ENCODE data around the gene EVC2. TPM values are rescaled to one million over a fixed set of nuclear protein-coding genes. Genes with fewer than 3 reads are reported as not detected.

EVC2 gene
- total and polyA plus RNA-seq, 4 experiments from 2014 or later = 0.31 to 3.3 (median 2.0) TPM

DNA sequence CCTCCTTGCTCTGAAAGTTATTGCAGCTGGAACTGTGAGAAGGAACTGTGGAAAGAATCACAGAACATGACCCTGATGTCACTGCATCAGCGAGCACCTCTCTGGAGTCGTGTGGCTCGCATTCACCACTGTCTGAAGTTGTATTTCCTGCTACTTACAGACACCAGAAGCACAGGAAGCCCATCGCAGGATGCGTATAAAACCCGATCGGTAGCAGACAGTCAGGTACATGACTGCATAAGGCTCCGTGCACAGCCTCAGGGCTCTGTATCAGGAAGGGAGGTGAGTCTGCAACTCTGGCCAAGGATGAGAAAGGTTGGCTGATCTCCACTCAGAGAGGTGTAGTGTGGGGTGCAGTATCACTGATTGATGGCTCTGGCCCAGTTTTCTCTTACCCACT lies 134.4 kb downstream of the EVC2 start:
- H3K9me3 Mint-ChIP-seq = peaks cover 0 to 4% (median 1%) of the 10 kb centered on the region in 8 donors
- DNase-seq = no peak
- no peak overlapping the region for H3K27ac Mint-ChIP-seq
- intact Hi-C loops (cut with micrococcal nuclease) = no loop called here
- Histone ChIP-seq H3K27me3 (ENCODE audit: insufficient read depth, low read length) (no peaks in the 10 kb centered on the region), H3K27ac (ENCODE audit: low read depth, low read length) (no peak overlapping the region), H3K9me3 (ENCODE audit: control insufficient read depth in 1 of 2, low read length in 2 of 2) (no peaks in the 10 kb centered on the region), H3K4me3 (ENCODE audit: low read length in 2 of 2) (no peak overlapping the region), H3K4me1 (ENCODE audit: insufficient read depth, low read length) (no peaks in the 10 kb centered on the region), H3K36me3 (ENCODE audit: insufficient read depth, low read length) (no peaks in the 10 kb centered on the region)
- H3K4me1 Mint-ChIP-seq = no peaks in the 10 kb centered on the region
- CTCF ChIA-PET (ENCODE audit: partially characterized antibody) = no interaction called here
- peaks cover 0 to 6% of the 10 kb centered on the region in 2 donors for H3K36me3 Mint-ChIP-seq
- H3K4me3 Mint-ChIP-seq = no peak overlapping the region
- no peaks in the 10 kb centered on the region for H3K27me3 Mint-ChIP-seq
- POLR2A ChIA-PET (ENCODE audit: partially characterized antibody) = no interaction called here

DNA sequence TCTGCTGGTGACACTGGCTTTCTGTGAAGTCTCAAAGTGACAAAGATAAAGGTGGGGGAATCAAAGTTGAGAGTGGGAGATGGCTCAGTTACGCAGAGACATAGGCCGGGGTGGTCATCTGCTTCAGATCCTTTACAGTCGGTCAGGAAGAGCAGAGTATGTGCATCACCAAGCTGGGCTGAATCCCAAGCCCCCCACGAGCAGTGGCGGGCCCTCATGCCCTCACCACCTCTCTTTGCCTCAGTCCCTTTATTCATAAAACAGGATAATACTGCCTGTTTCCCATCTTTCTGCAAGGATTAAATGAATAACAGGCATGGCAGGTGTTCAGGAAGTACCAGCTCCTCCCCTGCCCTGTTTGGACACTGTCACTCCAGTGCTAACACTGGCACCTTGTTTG lies 135.6 kb downstream of the EVC2 start:
- no peaks in the 10 kb centered on the region for H3K27me3 Mint-ChIP-seq
- H3K27ac Mint-ChIP-seq = no peak overlapping the region
- Histone ChIP-seq H3K27me3 (ENCODE audit: insufficient read depth, low read length) (no peaks in the 10 kb centered on the region), H3K36me3 (ENCODE audit: insufficient read depth, low read length) (no peaks in the 10 kb centered on the region), H3K4me1 (ENCODE audit: insufficient read depth, low read length) (no peaks in the 10 kb centered on the region), H3K27ac (ENCODE audit: low read depth, low read length) (no peak overlapping the region), H3K4me3 (ENCODE audit: low read length in 2 of 2) (no peak overlapping the region), H3K9me3 (ENCODE audit: control insufficient read depth in 1 of 2, low read length in 2 of 2) (no peaks in the 10 kb centered on the region)
- CTCF ChIA-PET (ENCODE audit: partially characterized antibody) = no interaction called here
- peaks cover 0 to 5% of the 10 kb centered on the region in 2 donors for H3K36me3 Mint-ChIP-seq
- no peaks in the 10 kb centered on the region for H3K4me1 Mint-ChIP-seq
- POLR2A ChIA-PET (ENCODE audit: partially characterized antibody) = no interaction called here
- intact Hi-C loops (cut with micrococcal nuclease) = no loop called here
- DNase-seq = no peak
- H3K9me3 Mint-ChIP-seq = peaks cover 0 to 4% (median 1%) of the 10 kb centered on the region in 8 donors
- H3K4me3 Mint-ChIP-seq = no peak overlapping the region

GRCh38 chr4:5572114-5572513 lies 136.2 kb downstream of the EVC2 start:
- H3K4me1 ChIP-seq (ENCODE audit: insufficient read depth, low read length) = no peaks in the 10 kb centered on the region
- peaks cover 0 to 4% (median 1%) of the 10 kb centered on the region in 8 donors for H3K9me3 Mint-ChIP-seq
- no peak overlapping the region for H3K4me3 ChIP-seq (ENCODE audit: low read length in 2 of 2)
- H3K9me3 ChIP-seq (ENCODE audit: control insufficient read depth in 1 of 2, low read length in 2 of 2) = no peaks in the 10 kb centered on the region
- H3K36me3 Mint-ChIP-seq = peaks cover 0 to 5% of the 10 kb centered on the region in 2 donors
- no peak overlapping the region for H3K27ac ChIP-seq (ENCODE audit: low read depth, low read length)
- H3K4me1 Mint-ChIP-seq = no peaks in the 10 kb centered on the region
- no peaks in the 10 kb centered on the region for H3K36me3 ChIP-seq (ENCODE audit: insufficient read depth, low read length)
- POLR2A ChIA-PET (ENCODE audit: partially characterized antibody) = no interaction called here
- CTCF ChIA-PET (ENCODE audit: partially characterized antibody) = no interaction called here
- H3K27ac Mint-ChIP-seq = no peak overlapping the region
- no peaks in the 10 kb centered on the region for H3K27me3 Mint-ChIP-seq
- no peaks in the 10 kb centered on the region for H3K27me3 ChIP-seq (ENCODE audit: insufficient read depth, low read length)
- no peak for DNase-seq
- intact Hi-C loops (cut with micrococcal nuclease) = no loop called here
- no peak overlapping the region for H3K4me3 Mint-ChIP-seq

DNA sequence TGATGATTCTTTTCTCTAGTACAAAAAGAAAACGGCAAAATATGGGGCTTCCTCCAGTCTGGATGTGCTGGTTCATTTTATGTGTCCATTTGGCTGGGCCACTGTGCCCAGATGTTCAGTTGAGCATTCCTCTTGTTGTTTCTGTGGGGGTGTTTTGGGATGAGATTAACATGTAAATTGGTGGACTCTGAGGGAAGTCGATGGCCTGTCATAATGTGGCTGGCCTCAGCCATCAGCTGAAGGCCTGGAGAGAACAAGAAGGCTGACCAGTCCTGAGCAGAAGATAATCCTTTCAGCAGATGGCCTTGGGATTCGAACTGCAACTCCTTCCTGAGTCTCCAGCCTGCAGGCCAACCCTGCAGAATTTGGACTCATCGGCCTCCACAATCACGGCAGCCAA lies 136.7 kb downstream of the EVC2 start:
- POLR2A ChIA-PET (ENCODE audit: partially characterized antibody) = no interaction called here
- Histone ChIP-seq H3K4me3 (ENCODE audit: low read length in 2 of 2) (no peak overlapping the region), H3K4me1 (ENCODE audit: insufficient read depth, low read length) (no peaks in the 10 kb centered on the region), H3K36me3 (ENCODE audit: insufficient read depth, low read length) (no peaks in the 10 kb centered on the region), H3K27ac (ENCODE audit: low read depth, low read length) (no peak overlapping the region), H3K9me3 (ENCODE audit: control insufficient read depth in 1 of 2, low read length in 2 of 2) (no peaks in the 10 kb centered on the region), H3K27me3 (ENCODE audit: insufficient read depth, low read length) (no peaks in the 10 kb centered on the region)
- CTCF ChIA-PET (ENCODE audit: partially characterized antibody) = no interaction called here
- peaks cover 0 to 4% (median 1%) of the 10 kb centered on the region in 8 donors for H3K9me3 Mint-ChIP-seq
- no peak overlapping the region for H3K4me3 Mint-ChIP-seq
- no peak for DNase-seq
- peaks cover 0 to 5% of the 10 kb centered on the region in 2 donors for H3K36me3 Mint-ChIP-seq
- H3K4me1 Mint-ChIP-seq = no peaks in the 10 kb centered on the region
- H3K27me3 Mint-ChIP-seq = no peaks in the 10 kb centered on the region
- no peak overlapping the region for H3K27ac Mint-ChIP-seq
- intact Hi-C loops (cut with micrococcal nuclease) = no loop called here

GRCh38 chr4:5569451-5569850 lies 138.9 kb downstream of the EVC2 start:
- peaks cover 0 to 5% of the 10 kb centered on the region in 2 donors for H3K36me3 Mint-ChIP-seq
- H3K4me3 ChIP-seq (ENCODE audit: low read length in 2 of 2) = no peak overlapping the region
- H3K36me3 ChIP-seq (ENCODE audit: insufficient read depth, low read length) = no peaks in the 10 kb centered on the region
- H3K4me3 Mint-ChIP-seq = no peak overlapping the region
- DNase-seq = no peak
- ChIA-PET POLR2A (ENCODE audit: partially characterized antibody) (no interaction called here), CTCF (ENCODE audit: partially characterized antibody) (no interaction called here)
- intact Hi-C loops (cut with micrococcal nuclease) = no loop called here
- no peaks in the 10 kb centered on the region for H3K27me3 Mint-ChIP-seq
- no peaks in the 10 kb centered on the region for H3K9me3 ChIP-seq (ENCODE audit: control insufficient read depth in 1 of 2, low read length in 2 of 2)
- no peaks in the 10 kb centered on the region for H3K4me1 ChIP-seq (ENCODE audit: insufficient read depth, low read length)
- no peaks in the 10 kb centered on the region for H3K27me3 ChIP-seq (ENCODE audit: insufficient read depth, low read length)
- H3K27ac Mint-ChIP-seq = no peak overlapping the region
- H3K27ac ChIP-seq (ENCODE audit: low read depth, low read length) = no peak overlapping the region
- no peaks in the 10 kb centered on the region for H3K4me1 Mint-ChIP-seq
- peaks cover 0 to 9% (median 0%) of the 10 kb centered on the region in 8 donors for H3K9me3 Mint-ChIP-seq

GRCh38 chr4:5568931-5569330 lies 139.4 kb downstream of the EVC2 start:
- H3K4me3 ChIP-seq (ENCODE audit: low read length in 2 of 2) = no peak overlapping the region
- no peaks in the 10 kb centered on the region for H3K27me3 ChIP-seq (ENCODE audit: insufficient read depth, low read length)
- no peaks in the 10 kb centered on the region for H3K4me1 Mint-ChIP-seq
- H3K27me3 Mint-ChIP-seq = no peaks in the 10 kb centered on the region
- H3K27ac ChIP-seq (ENCODE audit: low read depth, low read length) = no peak overlapping the region
- POLR2A ChIA-PET (ENCODE audit: partially characterized antibody) = no interaction called here
- intact Hi-C loops (cut with micrococcal nuclease) = no loop called here
- H3K4me3 Mint-ChIP-seq = no peak overlapping the region
- H3K4me1 ChIP-seq (ENCODE audit: insufficient read depth, low read length) = no peaks in the 10 kb centered on the region
- no peaks in the 10 kb centered on the region for H3K9me3 ChIP-seq (ENCODE audit: control insufficient read depth in 1 of 2, low read length in 2 of 2)
- H3K27ac Mint-ChIP-seq = no peak overlapping the region
- DNase-seq = no peak
- peaks cover 0 to 5% of the 10 kb centered on the region in 2 donors for H3K36me3 Mint-ChIP-seq
- CTCF ChIA-PET (ENCODE audit: partially characterized antibody) = no interaction called here
- peaks cover 0 to 9% (median 0%) of the 10 kb centered on the region in 8 donors for H3K9me3 Mint-ChIP-seq
- no peaks in the 10 kb centered on the region for H3K36me3 ChIP-seq (ENCODE audit: insufficient read depth, low read length)

- Histone ChIP-seq H3K27me3 (ENCODE audit: insufficient read depth, low read length) (no peaks in the 10 kb centered on the region), H3K36me3 (ENCODE audit: insufficient read depth, low read length) (no peaks in the 10 kb centered on the region), H3K4me1 (ENCODE audit: insufficient read depth, low read length) (no peaks in the 10 kb centered on the region), H3K4me3 (ENCODE audit: low read length in 2 of 2) (no peak overlapping the region), H3K27ac (ENCODE audit: low read depth, low read length) (no peak overlapping the region), H3K9me3 (ENCODE audit: control insufficient read depth in 1 of 2, low read length in 2 of 2) (no peaks in the 10 kb centered on the region)
- DNase-seq = no peak
- ChIA-PET CTCF (ENCODE audit: partially characterized antibody) (no interaction called here), POLR2A (ENCODE audit: partially characterized antibody) (no interaction called here)
- Mint-ChIP-seq H3K27ac (no peak overlapping the region), H3K9me3 (peaks cover 0 to 9% (median 0%) of the 10 kb centered on the region in 8 donors), H3K4me3 (no peak overlapping the region), H3K27me3 (no peaks in the 10 kb centered on the region), H3K4me1 (no peaks in the 10 kb centered on the region), H3K36me3 (peaks cover 0 to 5% of the 10 kb centered on the region in 2 donors)
- intact Hi-C loops (cut with micrococcal nuclease) = no loop called here
Measured at GRCh38 chr4:5568336-5568735, 140.0 kb downstream of the EVC2 start.

- H3K4me1 Mint-ChIP-seq = no peaks in the 10 kb centered on the region
- H3K4me3 Mint-ChIP-seq = no peak overlapping the region
- POLR2A ChIA-PET (ENCODE audit: partially characterized antibody) = no interaction called here
Measured at GRCh38 chr4:5566991-5567390, 141.4 kb downstream of the EVC2 start.

More at GRCh38 chr4:5566991-5567390, 141.4 kb downstream of the EVC2 start:
- Histone ChIP-seq H3K36me3 (ENCODE audit: insufficient read depth, low read length) (no peaks in the 10 kb centered on the region), H3K4me1 (ENCODE audit: insufficient read depth, low read length) (no peaks in the 10 kb centered on the region), H3K4me3 (ENCODE audit: low read length in 2 of 2) (no peak overlapping the region), H3K27ac (ENCODE audit: low read depth, low read length) (no peak overlapping the region), H3K9me3 (ENCODE audit: control insufficient read depth in 1 of 2, low read length in 2 of 2) (no peaks in the 10 kb centered on the region), H3K27me3 (ENCODE audit: insufficient read depth, low read length) (no peaks in the 10 kb centered on the region)
- intact Hi-C loops (cut with micrococcal nuclease) = no loop called here
- H3K27ac Mint-ChIP-seq = no peak overlapping the region
- H3K9me3 Mint-ChIP-seq = peaks cover 0 to 7% (median 0%) of the 10 kb centered on the region in 8 donors
- no peak for DNase-seq
- H3K27me3 Mint-ChIP-seq = no peaks in the 10 kb centered on the region
- CTCF ChIA-PET (ENCODE audit: partially characterized antibody) = no interaction called here
- H3K36me3 Mint-ChIP-seq = peaks cover 3% of the 10 kb centered on the region in 2 donors

All from CD4-positive, alpha-beta memory T cell (primary cell).